ENCODE measurements around the gene SART3.
"Not testable (repeated sequence)": the region's sequence is repeated elsewhere in the genome, so short reads cannot be mapped to it uniquely, and the experiment has no call there.

The SART3 gene

GRCh38 chr12:108562348-108563135, 1.6 kb upstream of the SART3 start, which contains the start of gene ISCU:
TSS of gene ISCU (plus strand) at chr12:108562596. CDS start at chr12:108562623, 27 bp downstream.
- ATAC-seq (peak; percentile 71), DNase-seq (peak; percentile 99)

DNA sequence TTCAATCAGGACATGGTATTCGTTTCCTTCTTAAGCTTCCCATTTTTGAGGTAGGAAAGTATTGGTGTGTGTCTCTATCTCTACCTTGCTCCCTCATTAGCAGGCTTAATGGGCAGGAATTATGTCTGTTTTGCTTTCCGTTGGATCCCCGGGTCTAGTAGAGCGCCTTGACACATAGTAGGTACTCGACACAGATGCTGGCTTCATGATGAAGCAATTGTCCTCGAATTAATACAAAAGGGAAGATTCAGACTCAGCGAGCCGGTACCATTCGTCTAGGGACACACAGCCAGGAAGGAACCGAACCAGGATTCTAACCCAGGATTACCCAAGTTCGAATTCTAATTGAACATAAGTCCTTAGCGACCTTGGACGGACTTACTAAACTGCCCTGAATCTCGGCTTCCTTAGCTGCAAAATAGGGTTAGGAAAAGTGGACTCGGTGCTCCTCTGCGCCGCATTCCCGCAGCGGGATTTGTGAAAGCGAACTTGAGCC, 927 bp upstream of the SART3 start:
- DNase-seq (peak; percentile 16), ATAC-seq (no peak)

GRCh38 chr12:108560321-108560721, 652 bp downstream of the SART3 start:
- ATAC-seq: no peak
- no peak for DNase-seq

GRCh38 chr12:108559748-108560147, 1.2 kb downstream of the SART3 start:
- DNase-seq (no peak), ATAC-seq (no peak)

GRCh38 chr12:108559007-108559655, 1.8 kb downstream of the SART3 start:
- DNase-seq: no peak
- ATAC-seq: no peak

DNA sequence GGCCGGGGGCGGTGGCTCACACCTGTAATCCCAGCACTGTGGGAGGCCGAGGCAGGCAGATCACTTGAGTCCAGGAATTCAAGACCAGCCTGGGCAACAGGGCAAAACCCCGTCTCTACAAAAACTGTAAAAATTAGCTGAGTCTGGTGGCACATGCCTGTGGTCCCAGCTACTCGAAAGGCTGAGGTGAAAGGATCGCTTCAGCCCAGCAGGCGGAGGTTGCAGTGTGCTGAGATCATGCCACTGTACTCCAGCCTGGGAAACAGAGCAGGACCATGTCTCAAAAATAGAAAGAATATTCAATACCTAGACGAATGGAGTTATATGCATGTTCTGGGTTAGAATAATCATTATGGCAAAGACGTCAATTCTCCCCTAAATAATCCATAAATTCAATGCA, 5.6 kb downstream of the SART3 start:
- DNase-seq, ATAC-seq: not testable (repeated sequence)

DNA sequence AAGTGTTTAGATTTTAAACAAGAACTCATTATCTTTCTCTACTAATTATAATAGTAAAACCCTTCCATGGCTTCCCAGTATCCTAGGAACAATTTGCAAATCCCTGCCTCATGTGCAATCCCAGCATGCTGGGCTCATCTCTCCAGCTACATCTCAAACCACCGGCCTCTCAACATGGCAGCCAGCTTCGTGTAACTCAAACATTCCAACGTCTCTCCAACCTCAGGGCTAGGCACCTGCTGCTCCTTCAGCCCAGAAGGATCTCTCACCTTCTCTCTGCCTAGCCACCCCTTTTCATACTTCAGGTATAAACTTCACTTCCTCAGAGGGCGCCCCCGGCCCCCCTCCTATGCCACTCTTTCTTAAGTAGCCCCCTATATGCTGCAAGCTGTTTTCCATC, 7.2 kb downstream of the SART3 start:
- DNase-seq (no peak), ATAC-seq (no peak)

DNA sequence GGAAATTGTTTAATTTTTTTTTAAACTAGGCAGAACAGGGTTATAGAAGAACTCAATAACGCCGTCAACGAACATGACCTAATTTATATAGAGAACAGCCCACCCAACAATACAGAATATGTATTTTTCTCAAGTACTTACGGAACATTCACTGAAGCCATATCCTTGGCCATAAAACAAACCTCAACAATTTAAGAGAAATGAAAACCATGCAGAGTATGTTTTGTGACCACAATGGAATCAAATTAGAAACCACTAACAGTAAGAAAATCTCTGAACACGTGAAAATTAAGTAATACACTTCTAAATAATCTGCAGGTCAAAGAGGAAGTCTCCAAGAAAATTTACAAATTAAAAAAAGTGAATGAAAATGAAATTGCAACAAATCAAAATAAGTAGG, 9.4 kb downstream of the SART3 start:
- ATAC-seq (no peak), DNase-seq (no peak)

- DNase-seq: no peak
- no peak for ATAC-seq
Measured at GRCh38 chr12:108548954-108549521, 11.9 kb downstream of the SART3 start.

DNA sequence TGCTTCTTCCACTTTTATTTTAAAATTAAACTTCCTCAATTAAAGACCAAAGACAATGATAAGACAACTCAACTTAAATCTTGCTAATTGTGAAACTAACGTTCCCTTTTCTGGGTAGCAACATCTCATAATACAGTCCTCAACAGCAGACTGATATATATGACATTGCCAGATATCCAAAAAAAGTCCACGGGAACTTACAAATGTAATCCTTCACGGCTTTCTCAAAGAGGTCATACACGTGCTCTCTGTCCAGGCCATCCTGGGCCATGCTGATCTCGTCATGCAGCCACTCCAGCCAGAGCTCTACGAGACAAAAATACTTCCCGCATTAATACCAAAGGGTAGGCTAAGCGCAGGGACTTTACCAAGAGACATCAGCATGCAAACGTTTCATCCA, 13.3 kb downstream of the SART3 start:
- DNase-seq (no peak), ATAC-seq (no peak)

GRCh38 chr12:108543652-108544051, 17.3 kb downstream of the SART3 start:
- ATAC-seq (no peak), DNase-seq (no peak)

GRCh38 chr12:108542320-108542719, 18.7 kb downstream of the SART3 start:
- ATAC-seq (no peak), DNase-seq (no peak)

GRCh38 chr12:108538616-108539195, 22.3 kb downstream of the SART3 start:
- ATAC-seq (no peak), DNase-seq (no peak)

DNA sequence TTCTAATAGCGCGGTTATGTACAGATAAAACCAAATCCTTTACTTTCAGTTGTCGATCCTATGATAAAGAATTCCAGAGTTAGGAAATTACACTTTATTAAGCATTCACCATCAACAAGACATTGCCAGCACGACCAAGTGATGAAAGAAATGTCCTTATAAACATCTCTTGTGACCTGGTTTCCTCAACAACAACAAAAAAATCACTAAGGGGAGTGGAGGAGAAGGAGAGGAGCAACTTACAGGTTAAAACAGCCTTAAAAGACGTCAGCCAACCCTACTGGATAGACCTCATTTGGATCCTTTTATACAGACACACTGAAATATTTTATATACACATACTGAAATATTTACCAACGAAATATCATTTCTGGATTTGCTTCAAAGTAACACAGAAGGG, 22.8 kb downstream of the SART3 start:
- DNase-seq: no peak
- no peak for ATAC-seq

DNA sequence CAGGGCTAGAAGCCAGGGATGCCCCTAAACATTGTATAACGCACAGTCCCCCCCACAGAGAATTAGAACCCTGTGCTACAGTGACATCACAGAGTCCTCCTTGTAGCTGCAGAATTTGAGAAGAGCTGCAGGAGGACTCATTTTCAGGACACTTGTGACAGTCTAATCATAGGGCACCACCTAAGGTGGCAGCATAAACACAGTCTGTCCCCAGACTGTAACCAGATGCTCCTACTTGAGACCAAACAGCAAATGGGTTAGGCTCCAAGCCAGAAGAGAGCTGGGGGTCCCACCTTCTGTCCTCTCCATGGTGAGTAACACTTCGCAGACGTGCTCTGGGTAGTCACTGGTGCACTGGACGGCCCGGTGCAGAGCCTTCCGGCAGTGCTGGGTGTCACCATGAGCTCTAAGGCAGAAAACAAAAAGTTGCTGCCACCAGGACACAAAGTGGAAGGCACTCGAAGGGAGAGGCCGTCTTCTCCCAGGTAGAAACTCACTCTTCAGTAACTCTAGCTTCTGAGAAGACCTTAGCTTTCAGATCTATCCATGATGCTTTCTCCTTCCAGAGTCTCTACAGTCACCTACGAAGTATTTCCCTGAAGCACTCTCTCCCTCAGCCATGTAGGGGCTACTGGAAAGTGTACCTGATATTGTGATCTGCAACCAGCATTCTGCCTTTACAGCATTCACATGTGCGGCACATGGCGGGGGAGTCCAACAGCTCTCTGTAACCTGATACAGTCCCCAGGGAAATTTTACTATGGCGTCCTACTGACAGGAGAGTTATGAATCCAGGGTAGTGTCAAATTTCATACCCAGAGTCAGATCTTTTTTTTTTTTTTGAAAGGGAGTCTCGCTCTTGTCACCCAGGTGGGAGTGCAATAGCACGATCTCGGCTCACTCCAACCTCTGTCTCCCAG, 28.8 kb downstream of the SART3 start:
- ATAC-seq (no peak), DNase-seq (no peak)

- no peak for DNase-seq
Measured at GRCh38 chr12:108530161-108530560, 30.8 kb downstream of the SART3 start.

GRCh38 chr12:108527166-108527496, 33.8 kb downstream of the SART3 start:
- DNase-seq (no peak), ATAC-seq (no peak)

More at GRCh38 chr12:108530161-108530560, 30.8 kb downstream of the SART3 start:
- no peak for ATAC-seq

- ATAC-seq (no peak), DNase-seq (no peak)
Measured at GRCh38 chr12:108526482-108527165, 34.3 kb downstream of the SART3 start.

DNA sequence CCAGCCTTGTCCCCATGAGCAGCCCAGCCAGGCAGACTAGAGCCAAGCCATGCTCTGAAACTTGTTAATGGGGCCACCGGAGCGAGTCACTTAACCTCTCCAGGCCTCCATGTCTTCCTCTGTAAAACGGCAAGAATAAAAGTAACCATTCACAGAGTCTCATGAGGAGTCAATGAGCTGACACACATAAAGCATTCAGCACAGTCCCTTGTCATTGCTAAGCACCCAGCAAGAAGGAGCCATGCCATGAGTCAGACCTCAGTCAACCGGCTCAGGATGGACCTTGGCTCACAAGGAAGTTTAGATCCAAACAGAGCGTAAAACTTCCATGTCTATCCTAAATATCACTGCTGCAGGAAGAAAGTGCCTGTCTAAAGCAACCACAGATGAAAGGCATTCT, 35.3 kb downstream of the SART3 start:
- ATAC-seq (peak; percentile 29), DNase-seq (no peak)

DNA sequence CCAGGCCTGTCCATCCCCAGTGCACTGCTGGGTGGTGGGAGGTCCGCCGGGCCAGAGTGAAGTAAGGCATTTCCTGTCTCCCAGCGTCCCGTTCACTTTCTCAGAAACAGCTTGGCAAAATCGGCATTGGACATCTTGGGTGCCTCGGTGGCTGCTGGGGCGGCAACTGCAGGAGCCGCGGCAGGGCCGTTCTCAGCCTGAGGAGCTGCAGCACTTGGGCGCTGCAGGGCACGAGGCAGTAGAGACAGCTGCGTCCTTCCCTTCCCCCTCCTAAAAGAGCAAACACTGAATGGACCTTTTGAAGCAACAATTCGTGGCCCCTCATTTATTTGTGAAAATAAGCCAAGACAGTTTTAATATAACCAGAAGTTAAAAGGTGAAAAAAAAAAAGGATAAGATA, 37.6 kb downstream of the SART3 start:
- no peak for DNase-seq
- ATAC-seq: no peak

- DNase-seq (no peak), ATAC-seq (no peak)
Measured at GRCh38 chr12:108519558-108519957, 41.4 kb downstream of the SART3 start.

Data from stimulated activated naive CD8-positive, alpha-beta T cell treated with anti-CD3 and anti-CD28 coated beads, Interleukin-15, Interleukin-2, amounts not matched to agents 100 U/mL and 50 U/mL, for 24 hours (primary cell).